Measurements from ENCODE around the gene DNAJB13.

DNAJB13 gene

GRCh38 chr11:73965076-73965763 is 14.4 kb downstream of the DNAJB13 start (continued):
- TF ChIP-seq MZF1 (tag by site-specific recombination; IDR thresholded peaks at IDR 0.05; ENCODE audit: borderline replicate concordance) = no peak
- TF ChIP-seq ZNF16 (tag by site-specific recombination; IDR thresholded peaks at IDR 0.05; ENCODE audit: low read depth) = no peak

GRCh38 chr11:73965764-73966121 is 14.9 kb downstream of the DNAJB13 start:
- H3K27ac ChIP-seq (ENCODE audit: extremely low read depth, low read depth, low read length) = no peak overlapping the region
- no peaks in the 10 kb centered on the region for H3K4me1 ChIP-seq (ENCODE audit: control insufficient read depth, insufficient read depth, low read length)
- no peaks in the 10 kb centered on the region for H3K9me3 ChIP-seq (ENCODE audit: control insufficient read depth, insufficient read depth, low read depth, low read length)
- TF ChIP-seq ZNF366 (tag by site-specific recombination; conservative IDR thresholded peaks at IDR 0.05) (no peak), SCRT2 (tag by site-specific recombination; IDR thresholded peaks at IDR 0.05) (no peak), ZSCAN5A (tag by site-specific recombination; IDR thresholded peaks at IDR 0.05) (no peak), ZNF624 (tag by site-specific recombination; IDR thresholded peaks at IDR 0.05) (no peak)
- H3K4me3 ChIP-seq (ENCODE audit: low read depth, low read length) = no peak overlapping the region
- ChIA-PET POLR2A (no interaction called here), CTCF (interaction anchor here (0.8 to 1.5 kb wide), 4 partner anchors 48 to 484 kb away, joined by 3 to 6 read pairs (median 3); no protein-coding TSS in a partner anchor)
- no peaks in the 10 kb centered on the region for H3K36me3 ChIP-seq (ENCODE audit: control insufficient read depth in 2 of 2, insufficient read depth in 1 of 2, low read length in 2 of 2)

GRCh38 chr11:73968356-73968966 is 17.6 kb downstream of the DNAJB13 start:
- Histone ChIP-seq H3K27ac (ENCODE audit: extremely low read depth, low read depth, low read length) (no peak overlapping the region), H3K36me3 (ENCODE audit: control insufficient read depth in 2 of 2, insufficient read depth in 1 of 2, low read length in 2 of 2) (no peaks in the 10 kb centered on the region), H3K4me1 (ENCODE audit: control insufficient read depth, insufficient read depth, low read length) (no peaks in the 10 kb centered on the region), H3K9me3 (ENCODE audit: control insufficient read depth, insufficient read depth, low read depth, low read length) (no peaks in the 10 kb centered on the region), H3K4me3 (ENCODE audit: low read depth, low read length) (no peak overlapping the region)
- TF ChIP-seq ZNF549 (tag by site-specific recombination; IDR thresholded peaks at IDR 0.05) (no peak), WT1 (tag by site-specific recombination; IDR thresholded peaks at IDR 0.05) (no peak), INSM2 (tag by site-specific recombination; IDR thresholded peaks at IDR 0.05) (no peak), KLF9 (tag by site-specific recombination; IDR thresholded peaks at IDR 0.05; ENCODE audit: low read depth) (no peak), ZBTB17 (tag by site-specific recombination; IDR thresholded peaks at IDR 0.05) (peak; percentile 44; the same call in 1 of the 2 replicates), ZBTB11 (tag by site-specific recombination; conservative IDR thresholded peaks at IDR 0.05; ENCODE audit: low read depth) (no peak), ZBTB1 (tag by site-specific recombination; IDR thresholded peaks at IDR 0.05) (no peak), ZNF600 (tag by site-specific recombination; IDR thresholded peaks at IDR 0.05) (peak; percentile 85), ZNF223 (tag by site-specific recombination; IDR thresholded peaks at IDR 0.05) (no peak), ZNF133 (tag by site-specific recombination; IDR thresholded peaks at IDR 0.05) (no peak), ZNF645 (tag by site-specific recombination; IDR thresholded peaks at IDR 0.05) (no peak), ZSCAN23 (tag by site-specific recombination; IDR thresholded peaks at IDR 0.05) (no peak)
- ChIA-PET POLR2A (no interaction called here), CTCF (no interaction called here)

Data from HEK293 (cell line).